Activated CD4-positive, alpha-beta T cell treated with anti-CD3 and anti-CD28 coated beads for 24 hours (primary cell): ENCODE results near the gene EFTUD2.

Experiments
- DNase-seq, 2 donors: peaks; one replicate each; pipeline ENCODE4 v3.0.0-alpha.2; 2020; ENCODE audit warnings: low read depth in 2 of 2

EFTUD2 gene

DNA sequence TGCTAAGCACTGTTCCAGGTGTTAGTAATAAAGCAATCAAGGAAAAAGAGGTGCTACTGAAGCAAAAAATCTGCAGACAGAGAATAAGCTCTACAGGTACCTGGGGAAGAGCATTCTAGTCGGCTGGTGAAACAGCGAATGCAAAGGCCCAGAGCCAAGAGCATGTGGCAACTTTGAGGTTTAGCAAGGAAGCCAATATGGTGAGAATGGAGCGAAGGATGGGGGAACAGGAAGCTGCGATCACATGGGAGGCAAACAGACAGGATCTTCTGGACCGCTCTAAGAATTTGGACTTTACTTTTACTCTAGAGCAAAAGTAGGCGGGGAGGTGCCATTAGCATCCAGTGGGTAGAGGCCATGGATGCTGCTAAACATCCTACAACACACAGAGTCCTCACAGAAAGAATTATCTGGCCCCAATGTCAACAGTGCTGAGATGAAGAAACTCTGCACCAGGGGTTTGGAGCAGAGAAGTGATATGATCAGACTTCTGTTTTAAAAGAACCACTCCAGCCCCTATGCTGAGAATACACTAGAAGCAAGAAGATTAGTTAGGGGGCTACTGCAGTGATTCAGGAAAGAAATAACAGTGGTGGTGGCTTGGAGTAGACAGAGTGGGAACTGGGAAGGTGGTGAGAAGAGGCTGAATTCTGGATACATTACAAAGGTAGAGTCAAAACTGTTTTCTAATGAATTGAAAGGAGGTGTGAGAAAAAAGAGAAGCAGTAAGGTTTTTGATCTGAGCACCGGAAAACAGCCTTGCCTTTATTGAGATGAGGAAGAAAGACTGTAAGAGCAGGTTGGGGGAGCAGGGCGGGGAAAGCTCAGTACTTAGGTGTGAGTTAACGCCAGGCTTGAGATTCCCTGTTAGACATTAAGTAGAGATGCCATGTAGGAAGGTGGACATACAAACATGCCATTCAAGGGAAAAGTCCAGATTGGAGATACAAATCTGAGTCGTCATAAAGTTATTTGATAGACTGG lies 11.0 kb downstream of the EFTUD2 start:
- no peak for DNase-seq

GRCh38 chr17:44887016-44887415 lies 12.2 kb downstream of the EFTUD2 start:
- no peak for DNase-seq

GRCh38 chr17:44884941-44885340 lies 14.3 kb downstream of the EFTUD2 start:
- no peak for DNase-seq

GRCh38 chr17:44881145-44881544 lies 18.1 kb downstream of the EFTUD2 start:
- DNase-seq = no peak

GRCh38 chr17:44880062-44880461 lies 19.2 kb downstream of the EFTUD2 start:
- no peak for DNase-seq

DNA sequence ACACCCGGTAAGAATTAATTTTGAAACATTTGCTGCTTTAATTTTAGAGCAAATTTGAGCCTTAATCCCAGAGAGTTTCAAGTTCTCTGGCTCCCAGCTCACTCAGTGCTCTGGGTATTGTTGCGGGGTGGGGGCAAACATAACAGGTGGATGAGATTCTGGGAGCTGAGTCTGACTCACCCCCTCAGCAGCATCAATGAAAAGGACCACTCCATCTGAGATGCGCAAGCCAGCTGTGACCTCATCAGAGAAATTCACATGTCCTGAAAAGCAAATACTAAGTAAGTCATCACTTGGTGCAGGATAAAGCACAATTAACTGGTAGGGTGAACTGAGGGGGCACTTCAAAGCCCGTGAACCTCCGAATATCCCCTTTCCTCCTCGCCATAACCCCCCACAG lies 19.9 kb downstream of the EFTUD2 start:
- no peak for DNase-seq

- no peak for DNase-seq
Observed at GRCh38 chr17:44878627-44879221, 20.5 kb downstream of the EFTUD2 start.

GRCh38 chr17:44877121-44877520 lies 22.1 kb downstream of the EFTUD2 start:
- DNase-seq = no peak

GRCh38 chr17:44875761-44876160 lies 23.5 kb downstream of the EFTUD2 start:
- DNase-seq = no peak

GRCh38 chr17:44872131-44872768 lies 27.0 kb downstream of the EFTUD2 start:
- DNase-seq = no peak

GRCh38 chr17:44871556-44871955 lies 27.7 kb downstream of the EFTUD2 start:
- DNase-seq = no peak

GRCh38 chr17:44867841-44868240 lies 31.4 kb downstream of the EFTUD2 start:
- DNase-seq = no peak

DNA sequence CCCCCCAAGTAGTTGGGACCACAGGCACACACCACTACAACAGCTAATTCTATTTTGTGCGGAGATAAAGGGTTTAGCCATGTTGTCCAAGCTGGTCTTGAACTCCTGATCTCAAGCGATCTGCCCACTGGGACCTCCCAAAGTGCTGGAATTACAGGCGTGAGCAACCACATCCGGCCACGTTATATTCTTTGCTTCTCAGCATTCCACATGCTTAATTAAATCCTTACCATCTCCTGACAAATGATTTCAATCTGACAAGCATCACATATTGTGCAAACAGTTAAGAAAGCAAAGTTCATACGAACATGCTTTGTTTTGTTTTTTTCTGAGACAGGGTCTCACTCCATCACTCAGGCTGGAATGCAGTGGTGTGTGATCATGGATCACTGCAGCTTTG lies 33.3 kb downstream of the EFTUD2 start:
- DNase-seq = no peak

DNA sequence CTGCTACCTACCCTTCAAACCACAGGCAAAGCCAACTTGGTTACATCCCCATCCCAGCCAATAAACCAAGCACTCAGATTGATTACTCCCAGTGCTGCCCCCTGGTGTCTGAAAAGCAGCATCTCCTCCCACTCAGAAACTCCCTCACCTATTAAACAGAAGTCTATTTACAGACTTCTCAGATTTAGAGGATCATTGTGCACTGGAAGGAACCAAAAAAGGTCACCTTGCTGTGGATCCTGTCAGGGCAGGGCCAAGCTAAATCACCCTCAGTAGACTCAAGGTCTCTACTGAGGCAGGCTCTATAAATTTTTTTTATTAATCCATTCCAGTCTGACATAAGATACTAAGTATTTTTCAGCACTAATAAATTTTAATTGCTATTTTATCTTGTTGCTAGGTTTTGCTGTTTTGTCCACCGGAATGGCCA lies 34.0 kb downstream of the EFTUD2 start:
- peak; percentile 49 to 71 for DNase-seq

DNA sequence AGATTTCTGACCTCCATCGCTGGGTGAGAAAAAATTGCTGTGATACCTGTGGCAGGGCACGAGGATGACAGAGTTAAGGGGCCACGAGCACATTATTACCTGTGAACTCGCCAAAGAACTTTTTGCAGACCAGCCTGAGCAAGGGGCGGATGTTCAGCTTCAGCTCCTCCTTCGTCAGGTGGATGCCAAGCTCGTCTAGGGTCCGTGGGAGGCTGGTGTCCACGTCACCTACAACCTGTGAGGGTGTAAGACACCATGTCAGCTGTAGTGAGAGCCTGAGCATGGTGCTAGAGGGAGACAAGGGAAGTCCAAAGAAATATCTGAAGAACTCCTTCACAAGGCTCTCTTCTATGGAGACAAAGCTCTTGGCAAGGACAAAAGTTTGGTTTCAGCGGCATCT lies 34.4 kb downstream of the EFTUD2 start:
- DNase-seq = no peak

DNA sequence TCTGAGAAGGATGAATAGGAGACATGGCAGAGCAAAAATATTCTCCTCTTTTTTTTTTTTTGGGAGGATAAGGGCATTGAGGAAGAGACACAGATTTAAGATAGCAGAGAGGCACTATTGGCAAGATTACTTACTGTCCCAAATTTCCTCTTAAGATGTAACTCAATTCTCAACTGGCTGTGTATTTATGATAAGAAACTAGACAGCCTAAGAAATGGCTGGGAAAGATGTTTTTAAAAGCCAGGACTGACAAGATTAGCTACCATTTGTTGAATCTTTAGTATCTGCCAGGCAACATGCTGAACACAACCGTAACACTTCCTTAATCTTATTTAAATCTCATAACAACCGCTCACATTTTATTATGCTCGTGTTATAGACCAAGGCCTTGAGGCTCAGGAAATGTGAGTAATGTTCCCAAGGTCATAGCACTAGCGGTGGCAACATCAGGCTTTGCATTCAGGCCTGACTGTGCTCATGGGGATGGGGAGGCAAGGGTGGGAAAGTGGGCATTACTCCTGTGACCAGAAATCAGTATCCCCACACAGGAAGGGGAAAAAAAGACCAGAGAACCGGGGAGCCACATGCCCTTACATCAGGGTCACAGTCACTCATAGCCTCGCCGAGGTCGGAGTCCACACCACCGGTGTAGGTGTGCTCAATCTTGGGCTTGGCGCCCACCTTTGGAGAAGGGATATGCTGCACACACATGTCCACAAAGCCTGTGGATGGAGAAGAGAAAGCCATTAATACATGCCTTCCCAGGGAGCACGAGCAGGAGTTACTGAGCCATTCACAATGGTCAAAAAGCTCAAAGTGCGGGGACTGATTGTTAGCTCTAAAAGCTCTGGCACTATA lies 36.0 kb downstream of the EFTUD2 start:
- no peak for DNase-seq

GRCh38 chr17:44862278-44862914 lies 36.8 kb downstream of the EFTUD2 start:
- no peak for DNase-seq

- no peak for DNase-seq
Observed at GRCh38 chr17:44859701-44860100, 39.5 kb downstream of the EFTUD2 start.

DNA sequence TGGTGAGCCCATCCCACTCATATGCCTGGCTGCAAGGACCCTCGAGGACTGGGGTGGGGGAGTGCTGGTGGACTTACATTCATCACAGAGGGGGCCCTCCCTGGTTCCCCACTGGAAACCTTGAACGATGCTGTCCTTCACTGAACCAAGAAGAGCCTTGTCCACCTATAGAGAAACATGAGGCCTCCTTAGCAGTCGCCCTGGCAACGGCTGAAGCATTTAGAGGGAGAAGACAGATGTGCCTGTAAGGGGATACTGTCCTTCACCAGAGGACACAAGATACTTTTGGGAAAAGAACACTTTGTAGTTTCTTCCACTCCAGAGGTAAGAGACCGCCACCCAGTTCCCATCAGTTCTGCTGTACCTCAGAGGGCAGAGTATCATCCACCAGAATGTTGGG lies 45.1 kb downstream of the EFTUD2 start:
- no peak for DNase-seq

- no peak for DNase-seq
Observed at GRCh38 chr17:44850612-44851011, 48.6 kb downstream of the EFTUD2 start.

DNA sequence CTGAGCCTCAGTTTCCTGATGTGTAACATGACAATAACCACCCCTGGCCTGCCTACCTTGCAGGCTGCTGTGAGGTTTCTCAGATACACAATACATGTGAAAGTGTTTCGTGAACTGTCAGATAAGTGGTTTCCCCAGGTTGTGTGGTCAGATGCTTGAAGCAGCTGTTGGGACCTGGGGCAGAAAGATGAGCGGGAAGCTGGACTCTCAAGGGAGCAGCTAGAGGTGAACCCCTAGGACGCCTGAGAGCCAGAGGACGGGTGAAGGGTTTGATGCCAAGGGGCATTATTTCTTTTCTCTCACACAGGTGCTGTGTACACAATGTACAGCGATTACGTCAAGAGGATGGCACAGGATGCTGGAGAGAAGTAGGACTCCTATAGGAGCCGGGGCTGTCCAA lies 49.2 kb downstream of the EFTUD2 start:
- DNase-seq = no peak
